ENCODE data around the gene PRDM15.

PRDM15 gene

DNA sequence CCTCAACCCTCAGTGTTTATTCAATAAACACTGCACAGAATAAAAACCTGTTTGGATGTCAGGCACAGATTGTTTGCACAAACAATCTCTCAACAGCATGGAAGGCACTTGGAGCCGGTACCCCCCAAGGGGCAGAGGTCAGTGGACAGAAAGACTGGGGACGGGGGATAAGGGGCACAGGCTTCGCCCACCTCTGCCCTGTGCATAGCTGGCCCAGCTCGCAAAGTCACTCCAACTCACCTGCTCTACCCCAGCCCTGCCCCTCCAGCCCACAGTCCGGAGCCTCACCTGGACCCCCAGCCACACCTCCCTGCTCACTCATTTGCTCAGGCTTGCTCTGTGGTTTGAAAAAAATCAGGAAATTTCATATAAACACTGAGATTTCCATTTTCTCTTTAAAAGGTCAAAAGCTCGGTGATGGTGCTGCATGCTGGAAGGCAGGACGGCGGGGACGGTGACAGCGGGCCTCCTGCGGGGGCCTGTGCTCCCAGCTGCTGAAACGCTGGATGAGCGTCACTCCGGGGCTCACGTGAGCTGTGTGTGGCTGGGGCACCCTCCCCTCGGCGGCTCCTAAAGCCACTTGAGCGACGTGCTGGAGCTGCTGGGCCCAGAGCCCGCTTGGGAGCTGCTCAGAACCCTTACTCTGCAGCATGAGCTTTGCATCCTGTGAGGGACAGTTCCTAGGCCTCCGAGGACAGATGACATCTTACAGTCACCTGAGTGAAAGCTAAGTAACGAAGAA lies 54.5 kb downstream of the PRDM15 start:
- no peak for DNase-seq (ENCODE audit: low spot score)

DNA sequence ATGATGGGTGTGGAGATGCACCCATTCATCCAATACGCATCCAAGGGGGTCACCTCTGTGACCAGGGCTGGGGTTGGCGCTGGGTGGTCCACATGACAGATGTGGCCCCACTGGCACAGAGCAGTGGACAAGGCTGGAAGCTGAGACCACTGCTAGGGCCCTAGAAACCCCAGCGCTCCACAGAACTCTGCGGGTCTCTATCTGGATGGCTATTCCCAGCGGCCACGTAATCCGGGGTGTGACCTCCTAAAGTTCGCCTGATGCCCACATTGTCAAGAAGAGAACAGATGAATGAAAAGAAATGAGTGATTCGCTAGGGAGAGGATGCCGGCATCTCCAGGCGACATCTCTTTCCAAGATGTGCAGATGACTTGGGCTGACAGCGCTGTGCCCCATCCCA lies 55.2 kb downstream of the PRDM15 start:
- DNase-seq (ENCODE audit: low spot score) = no peak

DNA sequence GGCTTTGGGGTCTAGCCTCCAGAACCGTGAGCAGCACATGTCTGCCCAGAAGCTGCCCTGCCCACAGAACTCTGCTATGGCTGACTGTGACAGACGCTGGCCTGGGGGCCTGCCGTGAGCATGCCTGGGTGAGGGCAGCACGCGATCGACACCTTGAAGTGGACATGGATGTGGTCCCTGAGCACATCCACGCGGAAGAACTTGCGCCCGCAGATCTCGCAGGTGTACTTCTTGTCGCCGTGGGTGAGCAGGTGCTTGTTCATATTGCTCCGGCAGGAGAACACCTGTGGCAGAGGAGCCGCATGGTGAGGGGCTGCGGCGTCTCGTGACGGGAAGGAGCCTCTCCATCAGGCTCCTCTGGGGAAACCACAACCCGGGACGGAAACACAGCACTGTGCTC lies 56.0 kb downstream of the PRDM15 start:
- DNase-seq (ENCODE audit: low spot score) = no peak

DNA sequence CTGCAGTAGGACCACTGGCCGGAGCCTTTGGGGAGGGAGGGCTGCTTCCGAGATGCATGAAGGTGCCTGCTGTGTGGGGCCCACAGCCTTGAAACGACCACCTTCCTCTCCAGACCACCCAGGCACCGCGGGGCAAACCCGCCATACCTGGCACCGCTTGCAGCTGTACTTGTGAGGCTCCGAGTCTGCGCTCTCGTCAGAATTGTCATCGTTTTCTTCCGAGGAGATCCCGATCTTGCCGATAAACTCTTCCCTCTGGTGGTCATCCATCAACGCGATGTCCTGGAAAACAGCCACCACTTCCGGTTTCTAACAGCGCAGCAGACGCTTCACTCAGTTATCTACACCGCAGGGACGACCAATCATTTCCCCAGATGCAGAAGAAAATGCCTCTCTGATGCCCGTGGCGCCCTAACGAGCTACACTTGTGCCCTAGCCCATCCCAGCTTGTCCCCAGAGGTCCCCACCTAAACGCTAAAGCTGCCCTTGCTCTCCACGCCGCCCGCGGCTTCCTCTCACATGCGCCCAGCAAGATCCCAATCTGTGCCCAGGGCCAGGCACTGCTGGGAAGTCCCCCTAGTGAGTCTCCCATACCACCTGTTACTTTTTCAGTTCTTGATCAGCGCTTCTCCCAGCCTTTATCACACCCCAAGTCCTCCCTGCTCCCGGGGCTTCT lies 57.2 kb downstream of the PRDM15 start:
- DNase-seq (ENCODE audit: low spot score) = no peak

DNA sequence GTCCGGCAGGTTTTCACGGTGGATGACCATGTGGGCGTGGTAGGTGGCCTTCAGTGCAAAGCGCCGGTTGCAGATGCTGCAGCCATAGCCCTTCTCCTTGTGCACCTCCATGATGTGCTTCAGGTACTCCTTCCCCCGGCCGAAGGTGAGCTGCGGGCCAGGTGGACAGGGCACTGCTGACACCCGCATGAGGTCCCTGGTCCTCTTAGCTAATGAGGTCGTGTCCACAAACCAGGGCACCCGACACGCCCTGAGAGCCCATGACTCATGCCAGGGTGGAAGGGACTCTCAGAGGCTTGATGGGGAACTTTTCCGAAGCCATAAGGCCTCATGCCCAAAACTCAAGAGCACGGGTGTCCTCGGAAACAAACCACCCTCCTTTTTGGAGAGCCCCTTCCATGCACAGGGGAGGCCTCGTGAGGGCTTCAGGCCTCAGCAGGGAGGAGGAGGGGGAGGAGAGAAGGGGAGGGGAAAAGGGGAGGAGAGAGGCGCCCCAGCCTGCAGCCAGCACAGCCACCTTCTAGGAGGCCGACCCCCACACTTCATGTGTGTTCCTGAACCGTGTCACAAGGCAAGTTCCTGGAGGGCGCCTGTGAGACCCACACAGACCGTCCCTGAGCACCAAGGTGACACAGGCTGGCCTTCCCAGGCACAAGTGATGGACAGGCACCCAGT lies 57.9 kb downstream of the PRDM15 start:
- DNase-seq (ENCODE audit: low spot score) = no peak

DNA sequence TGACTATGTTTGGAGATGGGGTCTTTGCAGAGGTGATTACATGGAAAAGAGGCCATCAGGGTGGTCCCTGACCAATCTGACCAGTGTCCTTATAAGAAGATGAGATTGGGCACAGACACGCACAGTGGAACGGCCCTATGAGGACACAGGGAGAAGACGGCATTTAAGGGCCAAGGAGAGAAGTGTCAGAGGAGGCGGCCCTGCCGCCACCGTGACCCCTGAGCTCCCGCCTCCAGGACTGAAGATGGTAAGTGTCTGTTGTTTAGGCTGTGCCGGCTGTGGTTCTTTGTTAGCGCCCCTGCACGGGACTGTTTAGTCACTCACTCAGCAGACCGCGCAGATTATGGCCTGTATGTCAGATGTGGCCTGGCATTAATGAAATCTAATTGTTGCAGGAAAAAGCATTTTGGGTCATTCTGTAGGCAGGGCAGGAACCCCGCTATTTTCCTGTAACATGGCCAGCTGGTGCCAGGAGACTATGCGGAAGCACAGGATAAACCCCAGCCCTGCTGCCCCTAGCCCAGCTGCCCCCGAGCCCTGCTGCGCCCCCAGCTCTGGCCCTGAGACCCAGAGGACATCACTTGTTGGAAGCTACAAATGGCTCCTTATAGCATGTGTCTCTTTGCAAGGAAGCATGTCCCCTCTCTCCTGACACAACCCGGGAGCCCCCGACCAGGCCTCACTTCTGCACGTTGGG lies 58.6 kb downstream of the PRDM15 start:
- DNase-seq (ENCODE audit: low spot score) = no peak

DNA sequence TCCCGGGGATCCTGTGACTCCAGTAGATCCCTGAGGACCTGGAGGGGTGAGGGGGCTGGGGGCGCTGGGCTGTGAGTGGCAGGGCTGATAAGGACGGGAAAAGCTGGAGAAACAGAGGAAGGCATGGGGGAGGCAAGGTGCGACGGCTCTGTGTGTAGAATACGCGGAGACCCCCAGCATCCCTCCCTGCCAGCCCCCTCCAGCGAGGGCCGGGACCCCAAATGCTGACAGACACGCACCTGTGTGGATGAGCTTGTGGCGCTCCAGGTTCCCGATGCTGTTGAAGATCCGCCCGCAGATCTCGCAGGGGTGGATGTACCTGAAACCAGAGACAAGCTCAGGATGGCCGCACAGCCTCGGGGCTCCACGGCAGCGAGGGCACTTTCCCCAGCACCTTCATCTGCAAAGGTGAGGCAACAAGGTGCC lies 59.3 kb downstream of the PRDM15 start:
- DNase-seq (ENCODE audit: low spot score) = no peak

DNA sequence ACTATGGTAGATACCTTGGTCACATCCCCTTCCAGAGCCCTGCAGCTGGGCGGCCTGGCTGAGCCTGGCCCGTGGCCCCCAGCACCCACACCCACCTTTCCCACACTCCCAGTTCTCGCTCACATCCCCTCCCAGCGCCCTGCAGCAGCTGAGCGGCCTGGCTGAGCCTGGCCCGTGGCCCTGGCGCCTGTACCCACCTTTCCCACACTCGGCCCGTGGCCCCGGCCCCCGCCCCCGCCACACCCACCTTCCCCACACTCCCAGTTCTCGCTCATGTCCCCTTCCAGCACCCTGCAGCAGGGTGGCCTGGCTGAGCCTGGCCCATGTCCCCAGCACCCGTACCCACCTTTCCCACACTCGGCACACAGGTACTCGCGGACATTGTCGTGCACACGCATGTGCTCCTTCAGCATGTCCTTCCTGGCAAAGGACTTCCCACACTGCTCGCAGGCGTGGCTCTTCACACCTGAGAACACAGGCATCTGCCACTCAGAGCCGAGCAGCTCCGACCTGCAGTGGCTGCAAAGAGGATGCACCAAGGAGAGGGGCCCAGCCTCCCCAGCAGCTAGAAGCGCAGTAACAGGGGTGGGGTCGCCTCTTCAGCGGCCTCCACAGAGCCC lies 59.8 kb downstream of the PRDM15 start:
- DNase-seq (ENCODE audit: low spot score) = no peak

DNA sequence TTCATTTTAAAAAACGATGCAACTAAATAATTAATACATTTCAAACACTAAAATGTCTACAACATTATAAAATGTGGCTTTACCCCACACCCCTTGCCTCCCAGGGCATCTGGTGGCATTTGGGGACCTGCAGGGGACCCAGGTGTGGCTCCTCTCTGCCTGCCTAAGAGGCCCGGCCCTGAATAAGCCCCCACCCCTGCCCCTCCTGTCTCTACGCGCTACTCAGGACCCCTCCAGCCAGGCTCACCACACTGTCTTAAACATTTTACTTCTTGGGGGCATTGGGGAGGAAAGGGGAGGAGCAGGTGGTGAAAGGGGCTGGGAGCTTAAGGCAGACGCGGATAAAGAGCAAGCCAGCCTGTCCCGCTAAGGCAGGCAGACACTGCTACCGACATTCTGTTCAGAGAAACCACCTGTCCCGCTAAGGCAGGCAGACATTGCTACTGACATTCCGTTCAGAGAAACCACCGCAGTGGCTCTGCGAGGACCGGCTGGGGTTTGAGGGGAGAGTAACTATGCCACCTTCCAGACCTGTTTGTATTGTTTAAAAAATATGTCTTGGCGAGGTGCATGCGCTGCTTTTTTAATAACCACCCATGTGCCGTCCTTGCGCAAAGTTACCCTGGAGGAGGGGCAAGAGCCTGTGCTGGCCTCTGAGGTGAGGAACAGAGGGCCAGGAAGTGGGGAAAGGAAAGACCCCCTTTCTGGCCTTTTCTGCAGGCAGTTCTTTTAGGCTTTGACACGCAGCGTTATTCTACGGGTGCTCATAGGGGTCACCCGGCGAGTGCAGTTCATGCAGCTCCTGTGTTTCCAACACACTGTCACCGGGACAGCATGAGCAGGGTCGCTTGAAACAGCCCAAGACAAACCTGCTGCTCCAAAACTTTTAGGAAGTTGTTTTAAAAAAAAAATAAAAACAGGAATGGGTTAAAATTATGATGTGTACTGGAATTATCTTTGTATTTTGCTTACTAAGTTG lies 61.0 kb downstream of the PRDM15 start:
- DNase-seq (ENCODE audit: low spot score) = no peak

DNA sequence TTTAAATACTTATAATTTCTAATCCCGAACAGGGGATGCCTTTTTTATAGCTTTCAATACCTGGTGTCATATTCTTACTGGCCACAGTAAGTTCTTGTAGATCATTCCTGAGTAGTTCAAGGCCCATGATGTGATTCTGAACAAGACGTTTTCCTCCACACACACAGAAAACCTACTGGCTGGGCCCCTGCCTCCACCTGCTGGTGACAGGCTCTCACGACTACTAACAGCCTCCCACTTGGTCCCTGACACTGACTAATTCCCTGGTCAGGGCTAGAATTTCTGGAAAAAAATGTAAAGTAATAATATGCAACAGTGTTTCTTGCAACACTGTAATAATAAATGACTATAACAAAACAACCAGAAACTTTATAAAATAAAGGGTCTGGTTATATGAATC lies 61.9 kb downstream of the PRDM15 start:
- DNase-seq (ENCODE audit: low spot score) = peak; percentile 79

DNA sequence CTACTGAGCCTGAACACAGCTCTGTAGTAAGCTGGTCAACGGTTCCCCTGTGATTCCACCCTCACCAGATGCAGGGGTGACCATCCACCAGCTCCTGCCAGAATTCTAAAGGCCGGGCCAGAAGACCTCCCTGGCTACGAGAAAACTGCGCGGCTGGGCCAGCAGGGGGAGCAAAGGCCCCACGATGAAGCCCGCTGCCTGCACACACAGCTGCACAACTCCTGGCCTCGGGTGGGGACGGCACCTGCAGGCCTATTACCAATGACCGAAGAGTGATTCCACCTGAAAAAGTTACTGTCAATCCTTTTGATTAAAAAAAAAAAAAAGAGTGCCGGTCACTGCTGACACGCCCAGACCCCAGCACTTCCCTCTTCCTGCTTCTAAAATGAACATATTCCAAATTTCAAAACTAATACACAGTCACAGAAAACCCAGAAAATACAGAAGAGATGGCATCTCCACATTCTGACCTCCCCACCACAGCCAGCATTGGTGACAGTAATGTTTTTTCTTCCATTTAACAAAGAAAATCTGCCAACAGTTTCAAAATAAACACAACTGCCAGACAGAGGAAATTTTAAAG lies 62.5 kb downstream of the PRDM15 start:
- peak; percentile 86 for DNase-seq (ENCODE audit: low spot score)

DNA sequence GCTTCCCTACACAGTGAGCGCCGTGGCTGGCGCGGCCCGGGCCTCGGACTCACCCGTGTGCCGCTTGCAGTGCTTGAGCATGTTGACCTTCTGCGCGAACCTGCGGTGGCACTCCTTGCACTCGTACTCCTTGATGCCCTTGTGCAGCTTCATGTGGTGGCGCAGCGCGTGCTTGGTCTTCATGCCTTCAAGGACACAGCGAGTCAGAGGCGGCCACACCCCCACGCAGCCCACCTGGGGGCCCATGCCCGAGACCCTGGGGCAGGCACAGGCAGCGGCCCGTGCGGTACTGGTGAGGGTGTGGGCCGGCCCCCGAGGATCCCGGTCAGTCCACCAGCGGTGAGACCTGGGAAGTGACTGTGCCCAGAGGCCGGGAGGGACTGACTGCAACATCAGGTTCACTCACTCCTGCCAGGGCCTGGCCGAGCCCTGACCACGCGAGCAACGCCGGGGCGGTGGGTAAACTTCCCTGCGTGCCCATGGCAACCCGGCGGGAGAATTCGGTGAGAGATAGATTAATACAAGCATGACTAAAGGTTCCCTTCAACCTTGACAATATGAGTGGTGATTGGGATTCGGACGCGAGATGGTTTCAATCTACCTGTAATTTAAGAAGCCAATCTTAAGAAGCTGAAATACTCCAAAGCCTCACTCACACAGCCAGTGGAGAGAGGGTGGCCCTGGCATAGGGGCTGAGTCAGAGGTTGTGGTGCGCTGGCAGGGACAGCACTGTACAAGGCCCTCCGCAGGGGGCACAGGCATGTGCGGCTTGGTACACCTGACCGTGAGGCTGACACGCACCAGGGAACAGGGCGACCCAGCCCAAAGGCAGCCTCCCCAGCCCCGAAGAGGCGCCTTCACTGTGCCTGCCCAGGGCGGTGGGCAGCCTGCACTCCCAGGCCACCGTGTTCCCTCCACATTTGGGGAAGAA lies 63.2 kb downstream of the PRDM15 start:
- no peak for DNase-seq (ENCODE audit: low spot score)

DNA sequence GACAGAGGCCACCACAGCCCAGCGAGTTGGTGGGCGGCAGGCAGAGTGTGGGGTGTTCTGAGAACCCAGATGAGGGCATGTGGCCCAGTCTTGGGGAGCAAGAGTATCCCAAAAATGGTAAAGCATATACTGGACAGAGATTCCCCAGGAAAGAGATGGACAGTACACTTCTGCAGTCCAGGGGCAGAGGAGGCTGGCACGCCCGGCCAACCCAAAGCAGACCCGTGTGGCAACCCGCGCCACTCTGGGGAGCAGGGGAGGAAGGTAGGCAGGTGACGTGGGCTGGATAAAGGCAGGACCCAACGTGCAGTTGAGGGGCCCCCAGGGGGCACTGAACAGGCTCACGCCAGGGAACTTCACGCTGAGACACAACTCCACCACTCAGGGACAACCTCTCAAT lies 65.9 kb downstream of the PRDM15 start:
- no peak for DNase-seq (ENCODE audit: low spot score)

DNA sequence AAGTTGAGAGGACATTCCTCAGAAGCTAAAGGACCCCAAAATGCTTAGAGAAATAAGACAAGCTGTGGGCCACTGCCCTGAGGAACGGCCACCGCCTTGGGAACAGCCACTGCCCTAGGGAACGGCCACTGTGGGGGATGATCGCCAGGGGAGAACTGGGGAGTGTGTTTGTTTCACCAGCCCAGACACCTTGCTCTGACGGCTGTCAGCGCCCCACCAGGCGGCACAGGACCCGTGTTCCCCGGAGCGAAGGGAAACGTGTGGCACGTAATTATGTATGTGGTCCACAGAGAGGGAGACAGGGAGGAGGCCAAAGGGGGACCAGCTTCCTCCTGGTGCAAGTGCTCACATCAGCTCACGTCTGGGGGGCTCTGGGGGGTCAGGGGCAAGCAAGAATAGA lies 66.5 kb downstream of the PRDM15 start:
- no peak for DNase-seq (ENCODE audit: low spot score)

DNA sequence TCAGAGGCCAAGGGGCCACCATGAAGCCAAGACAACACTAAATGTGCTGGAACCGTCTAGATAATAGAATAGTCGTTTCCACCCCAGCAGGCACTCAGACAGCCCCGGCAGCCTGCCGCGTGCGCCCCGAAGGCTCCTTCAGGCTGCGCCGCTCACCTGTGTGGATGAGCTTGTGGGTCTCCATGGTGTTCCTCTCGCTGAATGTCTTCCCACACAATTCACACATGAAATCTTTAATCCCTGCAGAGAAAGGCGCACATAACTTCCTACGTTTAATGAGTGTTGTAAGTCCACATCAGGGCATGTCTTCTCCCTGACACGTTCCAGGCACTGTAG lies 68.6 kb downstream of the PRDM15 start:
- DNase-seq (ENCODE audit: low spot score) = no peak

DNA sequence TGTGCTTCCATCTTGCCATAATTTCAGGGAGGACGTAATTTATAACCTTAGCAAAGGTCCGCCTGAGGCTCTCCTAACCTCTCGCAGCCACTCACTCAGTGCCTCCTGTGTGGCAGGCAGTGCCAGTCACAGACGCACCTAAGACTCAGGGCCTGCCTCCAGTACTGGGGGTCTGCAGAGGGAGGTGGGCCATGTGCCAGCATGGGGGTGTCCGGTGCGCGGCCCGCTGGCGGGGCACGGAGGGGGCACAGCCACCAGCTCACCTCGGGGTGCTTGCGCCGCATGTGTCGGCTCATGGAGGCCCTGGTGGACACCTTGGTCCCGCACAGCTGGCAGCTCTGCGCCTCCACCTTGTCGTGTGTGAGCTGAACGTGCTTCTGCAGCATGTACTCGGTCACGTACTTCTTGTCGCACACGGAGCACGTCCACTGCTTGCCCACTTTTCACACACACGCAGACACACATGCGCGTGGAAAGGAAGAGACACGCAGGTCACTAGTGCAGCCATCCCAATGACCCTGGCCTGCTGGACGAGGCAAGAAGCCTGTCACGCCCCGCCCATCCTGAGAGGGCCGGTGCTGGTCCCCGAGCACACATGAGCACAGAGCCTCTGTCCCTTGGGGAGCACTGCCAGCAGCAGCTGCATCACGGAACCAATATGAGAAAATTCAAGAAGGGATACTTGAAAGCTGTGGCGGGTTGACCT lies 69.1 kb downstream of the PRDM15 start:
- no peak for DNase-seq (ENCODE audit: low spot score)

DNA sequence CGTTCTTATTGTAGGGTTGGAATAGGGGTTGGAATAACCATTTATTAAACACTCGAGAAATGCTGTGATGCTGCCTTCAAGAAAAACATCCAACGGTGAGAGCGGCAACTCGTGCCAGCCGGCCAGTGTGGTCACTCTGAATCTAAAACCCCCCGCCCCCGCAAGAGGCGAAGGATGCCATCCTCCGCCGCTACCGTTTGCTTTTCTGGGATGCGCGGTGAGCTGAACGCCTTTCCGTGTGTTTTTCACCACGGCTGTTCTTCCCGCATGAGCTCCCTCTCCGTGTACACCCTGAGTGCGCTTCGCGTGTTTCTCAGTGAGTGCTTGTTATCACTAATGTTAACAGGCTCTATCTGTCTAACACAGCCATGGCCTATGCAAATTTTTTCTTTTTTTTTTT lies 70.3 kb downstream of the PRDM15 start:
- no peak for DNase-seq (ENCODE audit: low spot score)

DNA sequence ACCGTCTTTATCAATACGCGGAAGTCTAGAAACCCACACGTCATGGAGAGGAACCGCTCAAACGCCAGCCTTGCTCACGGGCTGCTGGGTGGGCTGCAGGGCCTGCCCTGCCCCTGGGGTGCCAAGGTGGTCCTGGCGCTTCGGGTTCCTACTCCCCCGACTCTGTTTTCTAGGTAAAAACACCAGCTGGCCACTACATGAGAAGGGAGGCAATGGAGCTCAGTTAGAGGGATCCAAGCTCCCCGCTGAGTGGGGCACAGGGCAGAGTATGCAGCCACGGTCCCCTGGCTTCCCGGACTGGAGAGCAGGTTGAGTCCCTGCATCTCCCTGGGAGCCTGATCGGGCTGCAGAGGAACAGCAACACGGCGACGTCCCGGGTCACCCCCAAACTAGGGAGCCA lies 71.0 kb downstream of the PRDM15 start:
- DNase-seq (ENCODE audit: low spot score) = no peak

DNA sequence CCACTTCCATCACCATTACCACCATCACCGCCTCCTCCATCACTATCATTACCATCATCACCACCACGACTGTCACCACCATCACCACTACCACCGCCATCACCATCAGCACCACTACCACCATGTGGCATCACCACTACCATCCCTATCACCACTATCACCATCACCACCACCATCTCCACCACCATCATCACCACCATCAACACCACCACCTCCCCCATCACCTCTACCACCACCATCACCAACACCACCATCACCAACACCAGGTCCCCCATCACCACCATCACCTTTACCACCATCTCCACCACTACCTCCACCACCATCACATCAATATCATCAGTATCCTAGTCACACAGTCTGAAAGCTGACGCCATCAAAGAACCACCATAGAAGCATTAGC lies 72.4 kb downstream of the PRDM15 start:
- DNase-seq (ENCODE audit: low spot score) = no peak
